Measurements from ENCODE around the gene SSTR1.

The SSTR1 gene

GRCh38 chr14:38203929-38204718 is 3.6 kb upstream of the SSTR1 start:
- DNase-seq: no peak

GRCh38 chr14:38204719-38205115 is 3.0 kb upstream of the SSTR1 start:
- DNase-seq: no peak

GRCh38 chr14:38205119-38205813 is 2.4 kb upstream of the SSTR1 start:
- DNase-seq: no peak

GRCh38 chr14:38205949-38206665 is 1.6 kb upstream of the SSTR1 start:
- no peak for DNase-seq

- no peak for DNase-seq
Measured at GRCh38 chr14:38206689-38207376, 871 bp upstream of the SSTR1 start.

GRCh38 chr14:38207377-38207735 is 348 bp upstream of the SSTR1 start:
- no peak for DNase-seq

GRCh38 chr14:38208618-38209562 is 1.2 kb downstream of the SSTR1 start:
- no peak for DNase-seq

- no peak for DNase-seq
Measured at GRCh38 chr14:38209572-38210557, 2.2 kb downstream of the SSTR1 start.

- no peak for DNase-seq
Measured at GRCh38 chr14:38210587-38211216, 3.0 kb downstream of the SSTR1 start.

- DNase-seq: no peak
Measured at GRCh38 chr14:38211255-38211735, 3.6 kb downstream of the SSTR1 start.

- DNase-seq: no peak
Measured at GRCh38 chr14:38212111-38212510, 4.4 kb downstream of the SSTR1 start.

- DNase-seq: no peak
Measured at GRCh38 chr14:38213001-38213400, 5.3 kb downstream of the SSTR1 start.

- DNase-seq: no peak
Measured at GRCh38 chr14:38217553-38217952, 9.8 kb downstream of the SSTR1 start.

- DNase-seq: no peak
Measured at GRCh38 chr14:38221077-38221476, 13.4 kb downstream of the SSTR1 start.

GRCh38 chr14:38224338-38224737 is 16.6 kb downstream of the SSTR1 start:
- DNase-seq: no peak

GRCh38 chr14:38225946-38226345 is 18.2 kb downstream of the SSTR1 start:
- DNase-seq: no peak

GRCh38 chr14:38226366-38226765 is 18.7 kb downstream of the SSTR1 start:
- no peak for DNase-seq

- DNase-seq: no peak
Measured at GRCh38 chr14:38233218-38233617, 25.5 kb downstream of the SSTR1 start.

- no peak for DNase-seq
Measured at GRCh38 chr14:38238332-38238731, 30.6 kb downstream of the SSTR1 start.

GRCh38 chr14:38238878-38239277 is 31.2 kb downstream of the SSTR1 start:
- DNase-seq: no peak
